Subcutaneous adipose tissue (tissue), 4 donors: ENCODE measurements around the gene OR10G6. TPM values are rescaled to one million over a fixed set of nuclear protein-coding genes. Genes with fewer than 3 reads are reported as not detected.

Experiments
- CTCF ChIP-seq: fragments of 450-650 bp; IDR thresholded peaks from one replicate; pipeline ENCODE4 v1.5.1; 2016; ENCODE audit warnings: low read depth, mild to moderate bottlenecking, control low read depth, antibody characterized with exemption, moderate library complexity
- total RNA-seq, 4 donors: library from RNA; depleted of rRNA; stranded (reverse); fragments of >200 nt; gene quantifications; one replicate each; pipeline ENCODE4 v1.1.0, GENCODE V29; 2016

OR10G6 gene, protein sequence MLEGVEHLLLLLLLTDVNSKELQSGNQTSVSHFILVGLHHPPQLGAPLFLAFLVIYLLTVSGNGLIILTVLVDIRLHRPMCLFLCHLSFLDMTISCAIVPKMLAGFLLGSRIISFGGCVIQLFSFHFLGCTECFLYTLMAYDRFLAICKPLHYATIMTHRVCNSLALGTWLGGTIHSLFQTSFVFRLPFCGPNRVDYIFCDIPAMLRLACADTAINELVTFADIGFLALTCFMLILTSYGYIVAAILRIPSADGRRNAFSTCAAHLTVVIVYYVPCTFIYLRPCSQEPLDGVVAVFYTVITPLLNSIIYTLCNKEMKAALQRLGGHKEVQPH
- not detected for total RNA-seq

DNA sequence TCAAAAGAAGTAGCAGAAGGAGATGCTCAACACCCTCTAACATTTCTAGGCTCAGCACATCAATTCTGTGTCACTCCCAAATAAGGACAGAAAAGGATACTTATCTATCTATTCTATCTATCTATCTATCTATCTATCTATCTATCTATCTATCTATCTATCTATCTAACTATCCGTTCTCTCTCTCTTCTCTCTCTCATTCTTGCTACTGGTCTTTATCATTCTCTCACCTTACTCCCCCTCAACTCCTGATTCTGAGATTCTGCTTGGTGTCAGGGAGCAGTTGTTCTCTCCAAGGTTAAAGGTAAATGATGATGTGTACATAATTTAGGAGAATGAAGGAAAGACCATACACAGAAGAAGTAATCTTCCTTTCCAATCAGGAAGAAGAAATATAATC, at the start of gene OR10G6:
Gene OR10G6 (minus strand): TSS at position 43 of the 400 bp plus-strand sequence. CDS start 0 bp downstream, at position 43.
- no peak for TF ChIP-seq CTCF

- no peak for TF ChIP-seq CTCF
These were observed 48.5 kb upstream of the OR10G6 start for GRCh38 chr11:124043420-124043819.

DNA sequence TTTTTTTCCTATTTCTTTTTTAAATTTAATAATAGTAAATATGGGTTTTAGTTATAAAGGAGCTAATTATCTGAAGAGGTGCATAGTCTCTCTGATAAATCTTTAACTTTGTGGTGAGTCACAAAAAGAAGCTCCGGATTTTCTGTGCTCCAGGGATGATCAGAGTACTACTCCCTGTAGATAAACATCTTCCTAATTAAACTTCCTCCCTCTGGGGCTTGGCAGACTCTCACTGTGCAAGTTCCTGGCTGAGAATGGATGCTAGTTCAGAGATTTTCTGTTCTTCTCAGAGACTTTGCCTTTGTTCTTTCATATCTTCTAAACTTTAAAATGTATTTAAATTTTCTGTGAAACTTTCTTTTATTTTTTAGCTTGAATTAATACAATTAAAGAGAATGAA, 46.3 kb upstream of the OR10G6 start, which contains the start of gene OR10G7:
Gene OR10G7 (minus strand): TSS at position 72 of the 400 bp plus-strand sequence. CDS start 2,324 bp downstream, outside the sequence.
- no peak for TF ChIP-seq CTCF

DNA sequence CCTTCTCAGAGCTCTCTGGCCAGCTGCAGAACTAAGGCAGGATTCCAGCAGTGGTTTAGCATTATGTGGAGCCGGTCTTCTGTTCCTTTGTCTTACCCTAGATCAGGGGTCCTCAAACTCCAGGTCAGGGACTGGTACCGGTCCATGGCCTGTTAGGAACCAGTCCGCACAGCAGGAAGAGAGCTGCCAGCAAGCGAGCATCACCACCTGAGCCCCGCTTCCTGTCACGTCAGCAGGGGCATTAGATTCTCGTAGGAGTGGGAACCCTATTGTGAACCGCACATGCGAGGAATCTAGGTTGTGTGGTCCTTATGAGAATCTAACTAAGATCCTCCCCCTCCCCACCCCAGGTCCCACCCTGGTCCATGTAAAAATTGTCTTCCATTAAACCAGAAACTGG, 44.6 kb upstream of the OR10G6 start:
- TF ChIP-seq CTCF, result no peak

DNA sequence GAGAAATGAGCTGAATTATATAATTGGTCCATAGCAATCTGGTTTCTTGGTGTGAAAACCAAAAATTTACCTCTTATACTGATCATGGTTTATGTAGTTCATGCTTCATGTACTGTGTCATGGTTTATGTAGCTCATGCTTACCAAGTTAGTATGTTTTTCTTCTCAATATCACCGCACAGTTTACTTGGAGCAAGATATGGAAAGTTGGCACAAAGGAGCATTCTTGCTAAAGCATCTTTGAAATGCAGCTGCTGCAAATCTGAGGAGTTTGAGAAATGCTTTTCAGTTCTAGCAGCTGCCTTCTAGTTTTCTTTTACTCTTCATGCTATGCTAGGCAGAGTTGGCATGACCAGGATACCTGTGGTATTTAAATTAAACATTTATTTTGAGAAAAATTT, 41.7 kb upstream of the OR10G6 start:
- TF ChIP-seq CTCF, result no peak

- TF ChIP-seq CTCF, result no peak
These were observed 31.5 kb upstream of the OR10G6 start, which contains the start of gene OR10G8 for GRCh38 chr11:124026498-124026897. Gene OR10G8, plus strand, starts transcription at chr11:124026798. Its CDS starts 2,825 bp downstream, at chr11:124029623.

GRCh38 chr11:124012697-124013096, 17.7 kb upstream of the OR10G6 start, which contains the start of gene OR10G4:
Gene OR10G4, plus strand, starts transcription at chr11:124012997. Its CDS starts 2,578 bp downstream, at chr11:124015575.
- TF ChIP-seq CTCF, result no peak
